Neural cell (in vitro differentiated cells): ENCODE results near the gene CLINT1. TPM values are rescaled to one million over a fixed set of nuclear protein-coding genes. Genes with fewer than 3 reads are reported as not detected.

Experiments used
- H2AFZ ChIP-seq: fragments of 200-600, 300-800 bp; sonication (generic), shearing (Covaris generic); 2 replicates; pipeline ENCODE4 v1.6.0; 2014; ENCODE audit warnings: low read depth, mild to moderate bottlenecking, antibody characterized with exemption, low read length, moderate library complexity
- H3F3A ChIP-seq: fragments of 200-600 bp; shearing (Covaris generic); 2 replicates; pipeline ENCODE4 v1.6.1; 2016; ENCODE audit warnings: mild to moderate bottlenecking, moderate library complexity, mixed read lengths, antibody characterized with exemption, low read length; ENCODE audit not compliant: insufficient read depth, poor library complexity, severe bottlenecking
- H3K27ac ChIP-seq: fragments of 200-600, 300-800 bp; sonication (generic), shearing (Covaris generic); 2 replicates; pipeline ENCODE4 v1.5.1; 2014; ENCODE audit warnings: mild to moderate bottlenecking, low read length, moderate library complexity
- H3K27me3 ChIP-seq: fragments of 300-800, 200-600 bp; sonication (generic), shearing (Covaris generic); 2 replicates; pipeline ENCODE4 v1.6.0; 2014; ENCODE audit warnings: mild to moderate bottlenecking, low read depth, low read length, moderate library complexity; ENCODE audit not compliant: insufficient read depth
- H3K36me3 ChIP-seq: fragments of 300-800, 200-600 bp; sonication (generic), shearing (Covaris generic); 2 replicates; pipeline ENCODE4 v1.5.1; 2014; ENCODE audit warnings: mild to moderate bottlenecking, antibody characterized with exemption, low read length, moderate library complexity; ENCODE audit not compliant: insufficient read depth
- H3K4me2 ChIP-seq: fragments of 300-800, 200-600 bp; sonication (generic), shearing (Covaris generic); 2 replicates; pipeline ENCODE4 v1.6.0; 2014; ENCODE audit warnings: mild to moderate bottlenecking, low read length
- H3K4me3 ChIP-seq: fragments of 300-800, 200-600 bp; sonication (generic), shearing (Covaris generic); 2 replicates; pipeline ENCODE4 v1.5.1; 2014; ENCODE audit warnings: mild to moderate bottlenecking, low read length, moderate library complexity
- H3K79me2 ChIP-seq: fragments of 200-600 bp; shearing (Covaris generic); replicated peaks from 2 replicates; pipeline ENCODE4 v1.6.0; 2014; ENCODE audit warnings: mild to moderate bottlenecking, low read length, moderate library complexity; ENCODE audit not compliant: insufficient read depth
- H3K9ac ChIP-seq: fragments of 300-800, 200-600 bp; sonication (generic), shearing (Covaris generic); 2 replicates; pipeline ENCODE4 v1.6.1; 2016; ENCODE audit warnings: mild to moderate bottlenecking, low read length, mixed read lengths
- H3K9me2 ChIP-seq: fragments of 200-600 bp; shearing (Covaris generic); 2 replicates; pipeline ENCODE4 v1.6.1; 2016; ENCODE audit warnings: mild to moderate bottlenecking, low read length, mixed read lengths; ENCODE audit not compliant: insufficient read depth
- H3K9me3 ChIP-seq: fragments of 200-600, 300-800 bp; sonication (generic), shearing (Covaris generic); 2 replicates; pipeline ENCODE4 v1.6.1; 2016; ENCODE audit warnings: mild to moderate bottlenecking, mixed run types, low read length, moderate library complexity, mixed read lengths
- H4K20me1 ChIP-seq: fragments of 200-600 bp; shearing (Covaris generic); 2 replicates; pipeline ENCODE4 v1.6.1; 2016; ENCODE audit warnings: mild to moderate bottlenecking, mixed run types; ENCODE audit not compliant: insufficient read depth
- CTCF ChIP-seq: fragments of 450-650 bp; IDR thresholded peaks from 2 replicates; pipeline ENCODE4 v1.5.1; 2014; ENCODE audit warnings: antibody characterized with exemption, mild to moderate bottlenecking, moderate library complexity; ENCODE audit not compliant: poor library complexity, severe bottlenecking
- EP300 ChIP-seq: fragments of 450-650 bp; conservative IDR thresholded peaks from 2 replicates; pipeline ENCODE4 v1.6.1; 2014; ENCODE audit warnings: antibody characterized with exemption, mild to moderate bottlenecking, moderate library complexity; ENCODE audit not compliant: poor library complexity, severe bottlenecking
- EZH2 ChIP-seq: fragments of 200-600, 300-800 bp; shearing (Covaris generic), sonication (generic); IDR thresholded peaks from 2 replicates; pipeline ENCODE4 v1.6.1; 2014; ENCODE audit warnings: antibody characterized with exemption, low read length, borderline replicate concordance, mild to moderate bottlenecking; ENCODE audit not compliant: insufficient read depth, poor library complexity, severe bottlenecking
- MXI1 ChIP-seq: fragments of 450-650 bp; conservative IDR thresholded peaks from 2 replicates; pipeline ENCODE4 v1.6.1; 2014; ENCODE audit warnings: antibody characterized with exemption, mild to moderate bottlenecking; ENCODE audit not compliant: poor library complexity, severe bottlenecking
- POLR2AphosphoS5 ChIP-seq: IDR thresholded peaks from 2 replicates; pipeline ENCODE4 v1.6.1; 2012
- RAD21 ChIP-seq: fragments of 450-650 bp; conservative IDR thresholded peaks from 2 replicates; pipeline ENCODE4 v1.6.1; 2014; ENCODE audit warnings: antibody characterized with exemption, mild to moderate bottlenecking, moderate library complexity
- REST ChIP-seq: IDR thresholded peaks from 2 replicates; pipeline ENCODE4 v1.6.1; 2012; ENCODE audit warnings: borderline replicate concordance
- SMC3 ChIP-seq: fragments of 450-650 bp; conservative IDR thresholded peaks from 2 replicates; pipeline ENCODE4 v1.6.1; 2014; ENCODE audit warnings: antibody characterized with exemption, mild to moderate bottlenecking, moderate library complexity; ENCODE audit not compliant: poor library complexity
- TAF1 ChIP-seq: IDR thresholded peaks from 2 replicates; pipeline ENCODE4 v1.6.1; 2012; ENCODE audit warnings: low read depth
- polyA plus RNA-seq: library from polyadenylated mRNA; depleted of rRNA; stranded (reverse); fragments of >200 nt; gene quantifications from 2 replicates; pipeline ENCODE4 v1.2.3, GENCODE V29; 2014

CLINT1 gene
- polyA plus RNA-seq, 1 donor from 2014 or later = 47.3 TPM

- Histone ChIP-seq H2AFZ (peak overlapping the region; percentile 97), H3K4me2 (peak overlapping the region; percentile 89), H4K20me1 (no peaks in the 10 kb centered on the region), H3K27ac (peak overlapping the region; percentile 75), H3K9me3 (no peaks in the 10 kb centered on the region), H3F3A (no peaks in the 10 kb centered on the region), H3K9me2 (no peaks in the 10 kb centered on the region), H3K4me3 (peak overlapping the region; percentile 76), H3K27me3 (no peaks in the 10 kb centered on the region), H3K79me2 (peaks cover 52% of the 10 kb centered on the region), H3K9ac (peak overlapping the region; percentile 90), H3K36me3 (no peaks in the 10 kb centered on the region)
- TF ChIP-seq EP300 = no peak
- no peak for TF ChIP-seq REST
- no peak for TF ChIP-seq MXI1
- TF ChIP-seq CTCF = no peak
- TF ChIP-seq SMC3 = no peak
Observed at GRCh38 chr5:157857816-157858526, 974 bp downstream of the CLINT1 start.

DNA sequence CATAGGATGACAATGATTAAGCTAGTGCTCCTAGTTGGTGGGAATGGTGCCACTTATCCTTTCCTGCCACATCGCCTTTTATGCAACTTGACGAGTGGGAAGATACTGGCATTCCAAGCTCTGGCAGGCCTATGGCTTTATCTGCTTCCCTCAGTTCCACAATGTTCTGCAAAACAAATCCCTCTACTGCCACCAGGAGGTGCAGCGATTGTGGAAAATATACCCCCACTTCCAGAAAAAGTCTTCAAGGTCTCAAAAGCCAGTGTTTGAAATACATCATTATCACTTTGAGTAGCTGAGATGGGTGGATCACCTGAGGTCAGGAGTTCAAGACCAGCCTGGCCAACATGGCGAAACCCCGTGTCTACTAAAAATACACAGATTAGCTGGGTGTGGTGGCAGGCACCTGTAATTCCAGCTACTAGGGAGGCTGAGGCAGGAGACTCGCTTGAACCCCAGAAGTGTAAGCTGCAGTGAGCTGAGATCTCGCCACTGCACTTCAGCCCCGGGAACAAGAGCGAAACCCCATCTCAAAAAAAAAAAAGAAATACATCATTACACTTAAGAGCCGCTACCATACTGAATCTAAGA is 3.4 kb downstream of the CLINT1 start:
- H4K20me1 ChIP-seq = no peaks in the 10 kb centered on the region
- no peak overlapping the region for H3K4me2 ChIP-seq

More for the DNA sequence above, 3.4 kb downstream of the CLINT1 start:
- Histone ChIP-seq H3K79me2 (peaks cover 66% of the 10 kb centered on the region), H3K4me3 (no peak overlapping the region), H3K27ac (no peak overlapping the region), H3K27me3 (no peaks in the 10 kb centered on the region), H3K36me3 (no peaks in the 10 kb centered on the region), H3K9me3 (no peaks in the 10 kb centered on the region), H3K9me2 (no peaks in the 10 kb centered on the region), H3F3A (no peaks in the 10 kb centered on the region), H3K9ac (no peak overlapping the region), H2AFZ (no peak overlapping the region)
- no peak for TF ChIP-seq TAF1
- no peak for TF ChIP-seq POLR2AphosphoS5
- TF ChIP-seq REST = no peak
- TF ChIP-seq SMC3 = peak; percentile 67
- no peak for TF ChIP-seq EP300
- TF ChIP-seq MXI1 = no peak
- peak; percentile 61 for TF ChIP-seq CTCF
- no peak for TF ChIP-seq EZH2
- peak; percentile 62 for TF ChIP-seq RAD21
